Osteoblast (primary cell): ENCODE results near the gene CAPN6. TPM values are rescaled to one million over a fixed set of nuclear protein-coding genes. Genes with fewer than 3 reads are reported as not detected.

Experiments used
- DNase-seq: peaks from one replicate; pipeline ENCODE4 v3.0.0; 2011; ENCODE audit warnings: low spot score, mixed read lengths; ENCODE audit not compliant: insufficient read length; ENCODE audit errors: missing footprints
- H2AFZ ChIP-seq: 2 replicates; pipeline ENCODE4 v1.6.0; 2011; ENCODE audit warnings: mild to moderate bottlenecking, low read length
- H3K27ac ChIP-seq: 2 replicates; pipeline ENCODE4 v1.5.1; 2011; ENCODE audit warnings: mild to moderate bottlenecking, low read depth, low read length, moderate library complexity
- H3K27me3 ChIP-seq: 2 replicates; pipeline ENCODE4 v1.6.0; 2012; ENCODE audit warnings: mild to moderate bottlenecking, control low read depth, inconsistent platforms, low read length, moderate library complexity; ENCODE audit not compliant: insufficient read depth
- H3K36me3 ChIP-seq: 2 replicates; pipeline ENCODE4 v1.5.1; 2011; ENCODE audit warnings: mild to moderate bottlenecking, low read length, control low read depth, moderate library complexity; ENCODE audit not compliant: insufficient read depth
- H3K4me1 ChIP-seq: 2 replicates; pipeline ENCODE4 v1.5.1; 2011; ENCODE audit warnings: mild to moderate bottlenecking, low read length, control low read depth, moderate library complexity; ENCODE audit not compliant: insufficient read depth
- H3K4me2 ChIP-seq: 2 replicates; pipeline ENCODE4 v1.6.0; 2011; ENCODE audit warnings: mild to moderate bottlenecking, low read length; ENCODE audit not compliant: insufficient read depth
- H3K4me3 ChIP-seq: fragments of 200-600 bp; sonication (generic); 3 replicates; pipeline ENCODE4 v1.5.1; 2012; ENCODE audit warnings: mild to moderate bottlenecking, low read length, inconsistent platforms; ENCODE audit not compliant: insufficient read depth
- H3K79me2 ChIP-seq: 2 replicates; pipeline ENCODE4 v1.6.0; 2012; ENCODE audit warnings: mild to moderate bottlenecking, low read length, control low read depth, inconsistent platforms; ENCODE audit not compliant: insufficient read depth
- H3K9me3 ChIP-seq: 2 replicates; pipeline ENCODE4 v1.5.1; 2011; ENCODE audit warnings: low read depth, low read length, control low read depth
- H4K20me1 ChIP-seq: 2 replicates; pipeline ENCODE4 v1.6.0; 2012; ENCODE audit warnings: mild to moderate bottlenecking, low read length, control low read depth; ENCODE audit not compliant: insufficient read depth
- total RNA-seq: library from RNA; depleted of rRNA; stranded (reverse); fragments of >200 nt; gene quantifications from 2 replicates; pipeline ENCODE4 v1.2.3, GENCODE V29; 2012
- TF ChIP-seq, protein P1 (sequence below): IDR thresholded peaks from 2 replicates; pipeline ENCODE4 v1.5.1; 2011; ENCODE audit warnings: mild to moderate bottlenecking, low read depth, low read length, moderate library complexity; ENCODE audit errors: extremely low read depth

CAPN6 gene
- total RNA-seq, 1 donor: not detected

DNA sequence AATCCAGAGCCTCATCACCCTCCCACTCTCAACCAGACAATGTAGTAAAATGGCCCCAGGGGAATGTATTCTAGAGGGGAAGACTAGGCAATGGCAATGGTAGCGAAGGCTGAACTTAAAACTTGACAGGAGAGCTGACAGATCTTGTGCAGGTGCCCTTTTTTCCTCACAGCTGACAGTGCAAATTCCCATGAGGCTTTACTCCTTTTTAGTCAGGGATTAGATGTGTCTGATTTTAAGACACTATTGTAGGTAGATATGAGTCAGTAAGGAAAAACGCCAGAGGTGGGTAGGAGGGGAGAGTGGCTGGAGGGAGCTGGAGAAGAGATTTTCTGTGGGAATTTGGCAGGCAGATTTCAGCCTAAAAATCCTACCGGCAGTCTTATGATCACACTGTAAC is 10.7 kb downstream of the CAPN6 start:
- Histone ChIP-seq H4K20me1 (no peaks in the 10 kb centered on the region), H3K4me1 (no peaks in the 10 kb centered on the region), H3K79me2 (no peaks in the 10 kb centered on the region), H2AFZ (no peak overlapping the region), H3K9me3 (no peaks in the 10 kb centered on the region), H3K27me3 (peaks cover 23% of the 10 kb centered on the region), H3K4me3 (no peak overlapping the region), H3K4me2 (no peak overlapping the region), H3K36me3 (no peaks in the 10 kb centered on the region), H3K27ac (no peak overlapping the region)
- TF ChIP-seq, protein P1, sequence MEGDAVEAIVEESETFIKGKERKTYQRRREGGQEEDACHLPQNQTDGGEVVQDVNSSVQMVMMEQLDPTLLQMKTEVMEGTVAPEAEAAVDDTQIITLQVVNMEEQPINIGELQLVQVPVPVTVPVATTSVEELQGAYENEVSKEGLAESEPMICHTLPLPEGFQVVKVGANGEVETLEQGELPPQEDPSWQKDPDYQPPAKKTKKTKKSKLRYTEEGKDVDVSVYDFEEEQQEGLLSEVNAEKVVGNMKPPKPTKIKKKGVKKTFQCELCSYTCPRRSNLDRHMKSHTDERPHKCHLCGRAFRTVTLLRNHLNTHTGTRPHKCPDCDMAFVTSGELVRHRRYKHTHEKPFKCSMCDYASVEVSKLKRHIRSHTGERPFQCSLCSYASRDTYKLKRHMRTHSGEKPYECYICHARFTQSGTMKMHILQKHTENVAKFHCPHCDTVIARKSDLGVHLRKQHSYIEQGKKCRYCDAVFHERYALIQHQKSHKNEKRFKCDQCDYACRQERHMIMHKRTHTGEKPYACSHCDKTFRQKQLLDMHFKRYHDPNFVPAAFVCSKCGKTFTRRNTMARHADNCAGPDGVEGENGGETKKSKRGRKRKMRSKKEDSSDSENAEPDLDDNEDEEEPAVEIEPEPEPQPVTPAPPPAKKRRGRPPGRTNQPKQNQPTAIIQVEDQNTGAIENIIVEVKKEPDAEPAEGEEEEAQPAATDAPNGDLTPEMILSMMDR: no peak
- no peak for DNase-seq

DNA sequence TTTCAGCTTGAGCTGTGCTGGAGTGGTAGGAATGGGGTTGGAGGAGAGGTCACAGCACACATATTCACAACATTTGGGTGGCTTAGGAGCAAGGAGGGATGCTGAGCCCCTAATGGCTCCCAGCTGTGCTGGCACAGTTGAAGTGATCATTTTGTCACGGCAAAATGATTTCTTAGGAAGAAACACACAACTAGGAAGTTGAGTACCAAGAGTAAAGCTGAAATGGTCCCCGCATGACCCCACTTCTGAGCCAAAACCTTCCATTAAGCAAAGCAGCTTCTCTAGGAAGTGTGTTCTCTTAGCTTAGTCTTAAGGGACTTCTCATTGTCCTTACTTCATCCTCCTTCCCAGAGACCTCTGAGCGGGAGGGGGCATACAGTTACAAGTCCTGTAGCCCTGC is 12.6 kb downstream of the CAPN6 start:
- Histone ChIP-seq H3K79me2 (no peaks in the 10 kb centered on the region), H2AFZ (no peak overlapping the region), H3K9me3 (no peaks in the 10 kb centered on the region), H3K4me3 (no peak overlapping the region), H4K20me1 (no peaks in the 10 kb centered on the region), H3K4me1 (no peaks in the 10 kb centered on the region), H3K27ac (no peak overlapping the region), H3K27me3 (peaks cover 20% of the 10 kb centered on the region), H3K36me3 (no peaks in the 10 kb centered on the region), H3K4me2 (no peak overlapping the region)
- TF ChIP-seq, protein P1: no peak
- DNase-seq: no peak

DNA sequence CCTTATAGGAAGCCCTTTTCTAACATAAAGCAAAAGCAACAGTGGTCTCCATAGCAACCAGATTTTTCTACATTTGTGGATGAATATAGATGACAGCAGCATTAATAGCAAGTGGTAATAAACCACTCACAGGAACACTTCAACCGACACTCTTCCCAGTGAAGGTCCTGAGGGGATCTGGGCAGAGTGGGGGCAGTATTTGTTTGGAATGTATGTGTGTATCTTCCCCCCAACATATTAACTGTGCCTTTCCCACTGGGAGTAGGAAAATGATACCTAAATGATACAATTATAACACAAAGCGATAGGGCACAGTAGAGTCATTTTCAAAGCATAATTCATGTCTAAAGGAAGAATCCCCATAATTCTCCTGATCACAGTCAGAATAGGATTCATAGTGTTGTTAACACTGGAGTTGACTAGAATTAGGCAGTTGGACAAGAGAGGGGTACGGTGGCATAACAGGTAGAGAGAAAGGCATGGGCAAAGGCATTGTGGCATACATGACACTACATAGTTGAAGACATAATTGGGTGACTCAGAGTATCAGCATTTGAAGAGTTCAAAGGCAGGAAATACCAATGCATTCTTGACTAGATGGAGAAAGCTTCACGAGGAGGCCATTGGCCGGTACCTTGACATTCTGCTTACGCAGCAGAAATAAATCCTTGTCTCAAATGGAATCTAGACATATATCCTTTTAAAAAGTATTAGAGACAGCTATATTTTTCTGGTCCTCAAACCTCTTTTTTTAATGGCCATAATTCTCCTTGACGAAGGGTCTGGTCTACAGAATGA is 15.2 kb downstream of the CAPN6 start:
- Histone ChIP-seq H4K20me1 (no peaks in the 10 kb centered on the region), H3K36me3 (no peaks in the 10 kb centered on the region), H2AFZ (no peak overlapping the region), H3K4me3 (no peak overlapping the region), H3K9me3 (no peaks in the 10 kb centered on the region), H3K4me1 (no peaks in the 10 kb centered on the region), H3K27ac (no peak overlapping the region), H3K79me2 (no peaks in the 10 kb centered on the region), H3K4me2 (no peak overlapping the region), H3K27me3 (peaks cover 10% of the 10 kb centered on the region)
- no peak for DNase-seq
- TF ChIP-seq, protein P1: no peak

DNA sequence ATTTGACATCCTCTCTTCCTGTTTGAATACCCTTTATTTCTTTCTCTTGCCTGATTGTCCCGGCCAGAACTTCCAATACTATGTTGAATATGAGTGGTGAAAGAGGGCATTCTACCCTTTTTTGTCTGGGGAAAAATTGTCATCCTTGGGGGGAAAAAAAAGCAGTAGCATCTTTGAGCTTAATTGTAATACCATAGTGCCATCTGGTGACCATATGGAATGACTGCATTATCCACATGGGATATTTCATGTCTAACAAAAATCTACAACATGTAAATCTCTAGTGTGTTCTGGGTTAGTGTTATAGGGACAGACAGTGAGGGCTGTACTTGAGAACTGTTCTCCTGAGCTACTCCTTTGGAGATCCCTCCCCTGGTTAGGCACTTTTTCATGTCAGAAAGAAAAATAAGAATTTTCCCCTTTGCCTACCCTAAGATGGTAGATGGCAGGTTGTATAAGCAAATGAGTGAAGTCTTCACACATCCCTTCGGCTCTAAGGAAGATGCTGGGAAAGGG is 26.0 kb downstream of the CAPN6 start:
- Histone ChIP-seq H3K79me2 (no peaks in the 10 kb centered on the region), H3K4me1 (no peaks in the 10 kb centered on the region), H3K36me3 (no peaks in the 10 kb centered on the region), H3K4me3 (no peak overlapping the region), H2AFZ (no peak overlapping the region), H4K20me1 (no peaks in the 10 kb centered on the region), H3K27me3 (peaks cover 16% of the 10 kb centered on the region), H3K27ac (no peak overlapping the region), H3K4me2 (no peak overlapping the region), H3K9me3 (no peaks in the 10 kb centered on the region)
- TF ChIP-seq, protein P1: peak; percentile 53
- peak; percentile 15 for DNase-seq
